GM18858 (cell line): ENCODE measurements around the gene ARHGAP22.

Experiments used
- ATAC-seq: cut with Tn5 transposase; IDR thresholded peaks from one replicate; pipeline ENCODE4 v1.9.1; 2021; ENCODE audit not compliant: unreplicated experiment

Gene ARHGAP22

GRCh38 chr10:48517482-48517881, 87.4 kb downstream of the ARHGAP22 start:
- no peak for ATAC-seq

GRCh38 chr10:48516911-48517310, 88.0 kb downstream of the ARHGAP22 start:
- ATAC-seq = no peak

GRCh38 chr10:48514916-48515315, 90.0 kb downstream of the ARHGAP22 start:
- ATAC-seq = no peak

- ATAC-seq = no peak
Measured at GRCh38 chr10:48514255-48514654, 90.6 kb downstream of the ARHGAP22 start.

- no peak for ATAC-seq
Measured at GRCh38 chr10:48512861-48513260, 92.0 kb downstream of the ARHGAP22 start.

GRCh38 chr10:48511875-48512231, 93.0 kb downstream of the ARHGAP22 start:
- ATAC-seq = no peak

GRCh38 chr10:48511066-48511874, 93.6 kb downstream of the ARHGAP22 start:
- ATAC-seq = no peak

GRCh38 chr10:48509974-48510692, 94.7 kb downstream of the ARHGAP22 start:
- ATAC-seq = no peak

GRCh38 chr10:48508791-48509772, 95.8 kb downstream of the ARHGAP22 start:
- ATAC-seq = no peak

GRCh38 chr10:48507933-48508790, 96.7 kb downstream of the ARHGAP22 start:
- ATAC-seq = no peak

- ATAC-seq = no peak
Measured at GRCh38 chr10:48507494-48507893, 97.4 kb downstream of the ARHGAP22 start.

GRCh38 chr10:48506147-48506917, 98.5 kb downstream of the ARHGAP22 start:
- no peak for ATAC-seq

- no peak for ATAC-seq
Measured at GRCh38 chr10:48505394-48506112, 99.3 kb downstream of the ARHGAP22 start.

- ATAC-seq = no peak
Measured at GRCh38 chr10:48504141-48504885, 100.6 kb downstream of the ARHGAP22 start.

GRCh38 chr10:48503293-48503911, 101.5 kb downstream of the ARHGAP22 start:
- ATAC-seq = no peak

- no peak for ATAC-seq
Measured at GRCh38 chr10:48502791-48503190, 102.1 kb downstream of the ARHGAP22 start.
